K562 (cell line): ENCODE measurements around the gene STK17A. TPM values are rescaled to one million over a fixed set of nuclear protein-coding genes. Genes with fewer than 3 reads are reported as not detected.
A peak's percentile ranks its signal among the peaks of the same experiment; 100 is the strongest.

Source experiments
- ATF7 ChIP-seq: fragments of 450-650 bp; IDR thresholded peaks from 2 replicates; pipeline ENCODE4 v1.7.1; 2014; ENCODE audit warnings: mild to moderate bottlenecking, moderate library complexity
- CBFA2T2 ChIP-seq: fragments of 450-650 bp; conservative IDR thresholded peaks from 2 replicates; pipeline ENCODE4 v1.6.1; 2017; ENCODE audit warnings: mild to moderate bottlenecking
- CBFA2T3 ChIP-seq: fragments of 450-650 bp; IDR thresholded peaks from 2 replicates; pipeline ENCODE4 v1.6.1; 2017
- CBX3 ChIP-seq, 2 experiments: IDR thresholded peaks; 1 replicate in 1 of 2; 2 replicates in 1 of 2; pipeline ENCODE4 v1.6.1; 2012; ENCODE audit warnings: inconsistent platforms in 2 of 2, low read length in 2 of 2, borderline replicate concordance in 1 of 2, control low read depth in 1 of 2
- FOXA3 ChIP-seq, 2 experiments: fragments of 450-650 bp in 1 of 2; sonication (generic) in 1 of 2; formaldehyde crosslinking; IDR thresholded peaks in 1 of 2; conservative IDR thresholded peaks in 1 of 2; 2 replicates each; pipeline versions ENCODE4 v1.4.0 to v1.8.0; 2020 to 2022; ENCODE audit warnings: mild to moderate bottlenecking in 2 of 2, missing genetic modification reagents in 1 of 2
- GABPB1 ChIP-seq: sonication (generic); formaldehyde crosslinking; IDR thresholded peaks from 2 replicates; pipeline ENCODE4 v1.8.0; 2022; ENCODE audit warnings: mild to moderate bottlenecking, missing genetic modification reagents
- HDAC2 ChIP-seq: fragments of 450-650 bp; IDR thresholded peaks from 2 replicates; pipeline ENCODE4 v1.6.1; 2016; ENCODE audit warnings: mild to moderate bottlenecking
- HNRNPL ChIP-seq: fragments of 200-400 bp; formaldehyde crosslinking; IDR thresholded peaks from 2 replicates; pipeline ENCODE4 v1.6.1; 2017; ENCODE audit warnings: low read depth, mild to moderate bottlenecking, low read length
- JUND ChIP-seq, 2 experiments: IDR thresholded peaks; 2 replicates in 1 of 2; 3 replicates in 1 of 2; pipeline ENCODE4 v1.6.1; 2011; ENCODE audit warnings: borderline replicate concordance in 2 of 2, low read depth in 2 of 2, low read length in 2 of 2, improper control_type of control experiment in 1 of 2, missing biosample characterization in 1 of 2, missing genetic modification characterization in 1 of 2, missing genetic modification reagents in 1 of 2
- OTX1 ChIP-seq: fragments of 450-650 bp; formaldehyde crosslinking; IDR thresholded peaks from 2 replicates; pipeline ENCODE4 v1.4.0; 2022; ENCODE audit warnings: mild to moderate bottlenecking
- RAD21 ChIP-seq, 2 experiments: fragments of 250-450 bp in 1 of 2; fragments of 450-650 bp in 1 of 2; sonication (Bioruptor Pico) in 1 of 2; formaldehyde crosslinking in 1 of 2; IDR thresholded peaks in 1 of 2; conservative IDR thresholded peaks in 1 of 2; 2 replicates each; pipeline versions ENCODE4 v1.4.0 to v1.8.0; 2020 to 2022; ENCODE audit warnings: mild to moderate bottlenecking in 2 of 2, moderate library complexity in 1 of 2
- SAP30 ChIP-seq: fragments of 200-600 bp; sonication (generic); IDR thresholded peaks from 2 replicates; pipeline ENCODE4 v1.6.1; 2012; ENCODE audit warnings: borderline replicate concordance, low read depth, mild to moderate bottlenecking, moderate library complexity, low read length, control low read depth, inconsistent platforms; ENCODE audit not compliant: insufficient read depth, poor library complexity, severe bottlenecking
- SRSF3 ChIP-seq: fragments of 200-400 bp; formaldehyde crosslinking; IDR thresholded peaks from 2 replicates; pipeline ENCODE4 v1.6.1; 2016; ENCODE audit warnings: mild to moderate bottlenecking, low read length, moderate library complexity; ENCODE audit not compliant: insufficient read depth
- TRIM24 ChIP-seq, 2 experiments: fragments of 450-650 bp; IDR thresholded peaks; 2 replicates each; pipeline ENCODE4 v1.6.1; 2016
- ZNF134 ChIP-seq: fragments of 250-450 bp; sonication (Bioruptor Pico); conservative IDR thresholded peaks from 2 replicates; pipeline ENCODE4 v1.4.0; 2020
- ZNF175 ChIP-seq: fragments of 200-800 bp; sonication (Bioruptor generic); IDR thresholded peaks from 2 replicates; pipeline ENCODE4 v1.6.1; 2016; ENCODE audit warnings: low read depth, mild to moderate bottlenecking, missing genetic modification characterization, missing compliant biosample characterization
- ZNF311 ChIP-seq: fragments of 250-450 bp; sonication (Bioruptor Pico); IDR thresholded peaks from 2 replicates; pipeline ENCODE4 v1.4.0; 2020; ENCODE audit warnings: mild to moderate bottlenecking, moderate library complexity
- polyA plus RNA-seq, 8 experiments: library from polyadenylated mRNA; depleted of rRNA in 4 of 8; stranded (reverse) in 5 of 8; unstranded in 3 of 8; fragments of >200 nt; fragmentation: Nextera tagmentation in 2 of 8; fragmentation: Illumina TruSeq in 1 of 8; extraction: Ambion mirVana in 2 of 8; extraction: Trizol in 1 of 8; gene quantifications; 2 replicates each; pipeline versions ENCODE4 v1.2.1 to v1.2.3, GENCODE V29; 2011 to 2014; ENCODE audit warnings: inconsistent platforms in 1 of 8, missing spikeins in 1 of 8
- total RNA-seq, 7 experiments: library from RNA; depleted of rRNA in 6 of 7; stranded (reverse); fragments of >200 nt in 6 of 7; fragmentation: Illumina TruSeq in 2 of 7; extraction: Trizol in 2 of 7; gene quantifications; 2 replicates each; pipeline versions ENCODE4 v1.2.1 to v1.2.3, GENCODE V29; 2011 to 2021; ENCODE audit warnings: low replicate concordance in 1 of 7
- TF ChIP-seq, protein P1 (sequence below): fragments of 450-650 bp; formaldehyde crosslinking; IDR thresholded peaks from 2 replicates; pipeline ENCODE4 v1.4.0; 2020; ENCODE audit warnings: mild to moderate bottlenecking
- TF ChIP-seq, protein P2 (sequence below): fragments of 450-650 bp; formaldehyde crosslinking; IDR thresholded peaks from 2 replicates; pipeline ENCODE4 v1.4.0; 2020; ENCODE audit warnings: mild to moderate bottlenecking, moderate library complexity
- TF ChIP-seq, protein P3 (sequence below), 2 experiments: fragments of 200-800 bp in 1 of 2; sonication (Bioruptor generic) in 1 of 2; sonication (generic) in 1 of 2; formaldehyde crosslinking in 1 of 2; IDR thresholded peaks in 1 of 2; conservative IDR thresholded peaks in 1 of 2; 2 replicates each; pipeline versions ENCODE4 v1.5.0 to v1.6.1; 2016 to 2020; ENCODE audit warnings: missing compliant biosample characterization in 1 of 2, missing genetic modification characterization in 1 of 2, missing genetic modification reagents in 1 of 2
- TF ChIP-seq, protein P4 (sequence below): fragments of 200-800 bp; sonication (Bioruptor generic); IDR thresholded peaks from 2 replicates; pipeline ENCODE4 v1.6.1; 2017; ENCODE audit warnings: missing genetic modification characterization, missing compliant biosample characterization

The STK17A gene
- total and polyA plus RNA-seq, 9 of the 15 experiments (the other 6 are each of a cell fraction or from before 2014, with no cell fraction given): 3.4 to 16.3 (median 13.2) TPM

- TF ChIP-seq, protein P1, sequence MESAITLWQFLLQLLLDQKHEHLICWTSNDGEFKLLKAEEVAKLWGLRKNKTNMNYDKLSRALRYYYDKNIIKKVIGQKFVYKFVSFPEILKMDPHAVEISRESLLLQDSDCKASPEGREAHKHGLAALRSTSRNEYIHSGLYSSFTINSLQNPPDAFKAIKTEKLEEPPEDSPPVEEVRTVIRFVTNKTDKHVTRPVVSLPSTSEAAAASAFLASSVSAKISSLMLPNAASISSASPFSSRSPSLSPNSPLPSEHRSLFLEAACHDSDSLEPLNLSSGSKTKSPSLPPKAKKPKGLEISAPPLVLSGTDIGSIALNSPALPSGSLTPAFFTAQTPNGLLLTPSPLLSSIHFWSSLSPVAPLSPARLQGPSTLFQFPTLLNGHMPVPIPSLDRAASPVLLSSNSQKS (CRISPR knock-in tag): no peak
- TF ChIP-seq ZNF134 (CRISPR knock-in tag): 0 out of 2 replicates have a peak, but pooled peaks have one; percentile 22
- peak; percentile 74 for TF ChIP-seq CBFA2T2
- TF ChIP-seq, protein P2, sequence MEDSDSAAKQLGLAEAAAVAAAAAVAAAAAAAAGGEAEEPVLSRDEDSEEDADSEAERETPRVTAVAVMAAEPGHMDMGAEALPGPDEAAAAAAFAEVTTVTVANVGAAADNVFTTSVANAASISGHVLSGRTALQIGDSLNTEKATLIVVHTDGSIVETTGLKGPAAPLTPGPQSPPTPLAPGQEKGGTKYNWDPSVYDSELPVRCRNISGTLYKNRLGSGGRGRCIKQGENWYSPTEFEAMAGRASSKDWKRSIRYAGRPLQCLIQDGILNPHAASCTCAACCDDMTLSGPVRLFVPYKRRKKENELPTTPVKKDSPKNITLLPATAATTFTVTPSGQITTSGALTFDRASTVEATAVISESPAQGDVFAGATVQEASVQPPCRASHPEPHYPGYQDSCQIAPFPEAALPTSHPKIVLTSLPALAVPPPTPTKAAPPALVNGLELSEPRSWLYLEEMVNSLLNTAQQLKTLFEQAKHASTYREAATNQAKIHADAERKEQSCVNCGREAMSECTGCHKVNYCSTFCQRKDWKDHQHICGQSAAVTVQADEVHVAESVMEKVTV (CRISPR knock-in tag): 0 out of 2 replicates have a peak, but pooled peaks have one; percentile 18
- TF ChIP-seq JUND (IDR thresholded peaks at IDR 0.05; ENCODE audit: borderline replicate concordance, low read depth, low read length): peak; percentile 44; the same call in 1 of the 2 replicates
- no peak; the same call in 2 of the 3 replicates for TF ChIP-seq JUND (tag; IDR thresholded peaks at IDR 0.05; ENCODE audit: borderline replicate concordance, low read depth, low read length)
- TF ChIP-seq SRSF3: no peak
- TF ChIP-seq CBFA2T3: peak; percentile 85
- TF ChIP-seq OTX1 (CRISPR knock-in tag): 0 out of 2 replicates have a peak, but pooled peaks have one; percentile 4
- TF ChIP-seq ZNF311: peak; percentile 57; the same call in 1 of the 2 replicates
- TF ChIP-seq ATF7: peak; percentile 77
- TF ChIP-seq HNRNPL: no peak
- peak in 1 of 2 experiments; percentile 60; a peak in 2 of 4 replicates for TF ChIP-seq FOXA3 (CRISPR knock-in tag; conservative IDR thresholded peaks at IDR 0.05 in 1 of 2, IDR thresholded peaks at IDR 0.05 in 1 of 2)
- TF ChIP-seq, protein P3, sequence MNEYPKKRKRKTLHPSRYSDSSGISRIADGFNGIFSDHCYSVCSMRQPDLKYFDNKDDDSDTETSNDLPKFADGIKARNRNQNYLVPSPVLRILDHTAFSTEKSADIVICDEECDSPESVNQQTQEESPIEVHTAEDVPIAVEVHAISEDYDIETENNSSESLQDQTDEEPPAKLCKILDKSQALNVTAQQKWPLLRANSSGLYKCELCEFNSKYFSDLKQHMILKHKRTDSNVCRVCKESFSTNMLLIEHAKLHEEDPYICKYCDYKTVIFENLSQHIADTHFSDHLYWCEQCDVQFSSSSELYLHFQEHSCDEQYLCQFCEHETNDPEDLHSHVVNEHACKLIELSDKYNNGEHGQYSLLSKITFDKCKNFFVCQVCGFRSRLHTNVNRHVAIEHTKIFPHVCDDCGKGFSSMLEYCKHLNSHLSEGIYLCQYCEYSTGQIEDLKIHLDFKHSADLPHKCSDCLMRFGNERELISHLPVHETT (CRISPR knock-in tag; conservative IDR thresholded peaks at IDR 0.05 in 1 of 2, IDR thresholded peaks at IDR 0.05 in 1 of 2): 0 out of 4 replicates have a peak, but pooled peaks of 1 of the 2 experiments have one; percentile 29
- peak in 1 of 2 experiments; percentile 43; a peak in 2 of 4 replicates for TF ChIP-seq TRIM24 (IDR thresholded peaks at IDR 0.05)
- peak; percentile 75; the same call in 1 of the 2 replicates for TF ChIP-seq ZNF175
- TF ChIP-seq, protein P4, sequence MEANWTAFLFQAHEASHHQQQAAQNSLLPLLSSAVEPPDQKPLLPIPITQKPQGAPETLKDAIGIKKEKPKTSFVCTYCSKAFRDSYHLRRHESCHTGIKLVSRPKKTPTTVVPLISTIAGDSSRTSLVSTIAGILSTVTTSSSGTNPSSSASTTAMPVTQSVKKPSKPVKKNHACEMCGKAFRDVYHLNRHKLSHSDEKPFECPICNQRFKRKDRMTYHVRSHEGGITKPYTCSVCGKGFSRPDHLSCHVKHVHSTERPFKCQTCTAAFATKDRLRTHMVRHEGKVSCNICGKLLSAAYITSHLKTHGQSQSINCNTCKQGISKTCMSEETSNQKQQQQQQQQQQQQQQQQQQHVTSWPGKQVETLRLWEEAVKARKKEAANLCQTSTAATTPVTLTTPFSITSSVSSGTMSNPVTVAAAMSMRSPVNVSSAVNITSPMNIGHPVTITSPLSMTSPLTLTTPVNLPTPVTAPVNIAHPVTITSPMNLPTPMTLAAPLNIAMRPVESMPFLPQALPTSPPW (CRISPR knock-in tag): peak; percentile 30; the same call in 1 of the 2 replicates
- 0 out of 3 replicates have a peak, but pooled peaks of 1 of the 2 experiments have one; percentile 69 for TF ChIP-seq CBX3 (IDR thresholded peaks at IDR 0.05; ENCODE audit: borderline replicate concordance in 1 of 2, low read length in 2 of 2)
- TF ChIP-seq HDAC2: peak; percentile 70; the same call in 1 of the 2 replicates
- no peak for TF ChIP-seq SAP30
- no peak for TF ChIP-seq GABPB1 (CRISPR knock-in tag)
- TF ChIP-seq RAD21 (CRISPR knock-in tag; conservative IDR thresholded peaks at IDR 0.05 in 1 of 2, IDR thresholded peaks at IDR 0.05 in 1 of 2): 0 out of 4 replicates have a peak, but pooled peaks of 1 of the 2 experiments have one; percentile 6
Measured at GRCh38 chr7:43577485-43577951, 5.4 kb upstream of the STK17A start (continued).
